ENCODE measurements around the gene WBP1. TPM values are rescaled to one million over a fixed set of nuclear protein-coding genes. Genes with fewer than 3 reads are reported as not detected.
"Not testable (repeated sequence)": the region's sequence is repeated elsewhere in the genome, so short reads cannot be mapped to it uniquely, and the experiment has no call there.

Gene WBP1
- total RNA-seq, 4 donors from 2014 or later = 10.7 to 17.5 (median 16.5) TPM

GRCh38 chr2:74441690-74442482 is 16.4 kb upstream of the WBP1 start, which contains the start of gene RTKN:
RTKN (minus strand) TSS chr2:74441937; CDS start chr2:74441816, 121 bp downstream.
- Histone ChIP-seq H3K4me1 (peaks cover 20 to 30% of the 10 kb centered on the region in 2 donors), H3K27ac (peak within 1 kb of the TSS; percentile 68 to 85 (median 73)), H3K36me3 (no peaks in the 10 kb centered on the region), H3K4me3 (peak within 1 kb of the TSS; percentile 55 to 65 (median 58)), H3K9me3 (no peaks in the 10 kb centered on the region), H3K27me3 (peaks cover 6 to 32% (median 7%) of the 10 kb centered on the region in 3 donors)
- in situ Hi-C loops (cut with MboI; ENCODE audit: low sequenced_read_pairs in 4 of 4) = no loop called here
- no peak for ATAC-seq
- intact Hi-C loops (cut with DNase I; ENCODE audit: low total_unique reads) = no loop called here
- TF ChIP-seq POLR2A (IDR thresholded peaks at IDR 0.05) (no peak), CTCF (IDR thresholded peaks at IDR 0.05 in 4 of 5, conservative IDR thresholded peaks at IDR 0.05 in 1 of 5) (no peak)
- DNase-seq = peak in 1 of 2 donors; percentile 35

GRCh38 chr2:74442483-74443297 is 15.5 kb upstream of the WBP1 start:
- peaks cover 20 to 30% of the 10 kb centered on the region in 2 donors for H3K4me1 ChIP-seq
- H3K27ac ChIP-seq; in situ Hi-C loops (cut with MboI; ENCODE audit: low sequenced_read_pairs in 4 of 4); ATAC-seq; H3K9me3 ChIP-seq; H3K36me3 ChIP-seq; intact Hi-C loops (cut with DNase I; ENCODE audit: low total_unique reads); DNase-seq: not testable (repeated sequence)
- H3K27me3 ChIP-seq = peaks cover 6 to 32% (median 7%) of the 10 kb centered on the region in 3 donors
- peak overlapping the region; percentile 55 to 65 (median 58) for H3K4me3 ChIP-seq

- Histone ChIP-seq H3K4me1 (peaks cover 4 to 23% of the 10 kb centered on the region in 2 donors), H3K27ac (no peak overlapping the region), H3K27me3 (peaks cover 6 to 28% (median 7%) of the 10 kb centered on the region in 3 donors), H3K4me3 (no peak overlapping the region), H3K36me3 (no peaks in the 10 kb centered on the region), H3K9me3 (no peaks in the 10 kb centered on the region)
- DNase-seq (no peak), ATAC-seq (no peak)
- intact Hi-C loops (cut with DNase I; ENCODE audit: low total_unique reads) (no loop called here), in situ Hi-C loops (cut with MboI; ENCODE audit: low sequenced_read_pairs in 4 of 4) (no loop called here)
- TF ChIP-seq POLR2A (IDR thresholded peaks at IDR 0.05) (no peak), CTCF (IDR thresholded peaks at IDR 0.05 in 4 of 5, conservative IDR thresholded peaks at IDR 0.05 in 1 of 5) (no peak)
These were observed 13.5 kb upstream of the WBP1 start for GRCh38 chr2:74444498-74445318.

- intact Hi-C loops (cut with DNase I; ENCODE audit: low total_unique reads) = no loop called here
- Histone ChIP-seq H3K27ac (no peak overlapping the region), H3K27me3 (peaks cover 2 to 14% (median 3%) of the 10 kb centered on the region in 3 donors), H3K36me3 (no peaks in the 10 kb centered on the region), H3K4me3 (no peak overlapping the region), H3K4me1 (no peaks in the 10 kb centered on the region), H3K9me3 (no peaks in the 10 kb centered on the region)
- TF ChIP-seq POLR2A (IDR thresholded peaks at IDR 0.05) (no peak), CTCF (IDR thresholded peaks at IDR 0.05 in 4 of 5, conservative IDR thresholded peaks at IDR 0.05 in 1 of 5) (no peak)
- ATAC-seq (no peak), DNase-seq (no peak)
- in situ Hi-C loops (cut with MboI; ENCODE audit: low sequenced_read_pairs in 4 of 4) = no loop called here
These were observed 10.8 kb upstream of the WBP1 start for GRCh38 chr2:74447230-74447999.

All from gastrocnemius medialis (tissue), 4 donors.